D721Med (cell line): ENCODE measurements around the gene RAB11FIP5.

Experiments used
- DNase-seq: peaks from one replicate; pipeline ENCODE4 v3.0.0; 2011; ENCODE audit warnings: low spot score; ENCODE audit not compliant: insufficient read length
- FAIRE-seq: peaks from 2 replicates; lab custom pipeline; 2011; peaks lifted over from hg19 to GRCh38; lab: Jason Lieb, UNC
- CTCF ChIP-seq: IDR thresholded peaks from 2 replicates; pipeline ENCODE4 v1.5.1; 2012; ENCODE audit warnings: mild to moderate bottlenecking, control low read depth; ENCODE audit not compliant: insufficient read depth; ENCODE audit errors: missing control alignments

Gene RAB11FIP5

GRCh38 chr2:73091164-73091563 lies 21.6 kb downstream of the RAB11FIP5 start:
- FAIRE-seq (no peak), DNase-seq (no peak)
- TF ChIP-seq CTCF: no peak

GRCh38 chr2:73089270-73090030 lies 23.3 kb downstream of the RAB11FIP5 start:
- no peak for FAIRE-seq
- no peak for DNase-seq
- no peak for TF ChIP-seq CTCF

- TF ChIP-seq CTCF: no peak
- DNase-seq (no peak), FAIRE-seq (no peak)
Measured at GRCh38 chr2:73088703-73089102, 24.0 kb downstream of the RAB11FIP5 start.

GRCh38 chr2:73088211-73088610 lies 24.5 kb downstream of the RAB11FIP5 start:
- no peak for TF ChIP-seq CTCF
- FAIRE-seq (no peak), DNase-seq (no peak)

GRCh38 chr2:73087311-73087710 lies 25.4 kb downstream of the RAB11FIP5 start:
- no peak for TF ChIP-seq CTCF
- FAIRE-seq: no peak
- DNase-seq: no peak

- DNase-seq (peak; percentile 87), FAIRE-seq (no peak)
- TF ChIP-seq CTCF: peak; percentile 94
Measured at GRCh38 chr2:73085691-73086090, 27.1 kb downstream of the RAB11FIP5 start.

- DNase-seq (no peak), FAIRE-seq (no peak)
- TF ChIP-seq CTCF: no peak
Measured at GRCh38 chr2:73084971-73085370, 27.8 kb downstream of the RAB11FIP5 start.
